NOMO-1 treated with DMSO at 0.1 percent for 48 hours (cell line): Measurements from ENCODE around the gene ZNF133.
A peak's percentile ranks its signal among the peaks of the same experiment; 100 is the strongest.
"Not testable (repeated sequence)": the region's sequence is repeated elsewhere in the genome, so short reads cannot be mapped to it uniquely, and the experiment has no call there.

Experiments used
- DNase-seq: peaks from one replicate; lab custom pipeline; 2025; ENCODE audit not compliant: unreplicated experiment; lab: John Stamatoyannopoulos, UW

The ZNF133 gene

GRCh38 chr20:18287915-18288748 is at the start of gene ZNF133:
Gene ZNF133 (plus strand): TSS chr20:18288527. CDS start chr20:18305687, 17,160 bp downstream.
- peak; percentile 89 for DNase-seq

- DNase-seq: no peak
These were observed 47.3 kb upstream of the ZNF133 start for GRCh38 chr20:18240997-18241396.

- no peak for DNase-seq
These were observed 44.5 kb upstream of the ZNF133 start for GRCh38 chr20:18243802-18244201.

GRCh38 chr20:18248545-18248944 is 39.8 kb upstream of the ZNF133 start:
- DNase-seq: not testable (repeated sequence)

- no peak for DNase-seq
These were observed 38.1 kb upstream of the ZNF133 start for GRCh38 chr20:18250217-18250616.

- DNase-seq: no peak
These were observed 35.5 kb upstream of the ZNF133 start for GRCh38 chr20:18252597-18253451.

GRCh38 chr20:18254615-18255014 is 33.7 kb upstream of the ZNF133 start:
- DNase-seq: no peak

- no peak for DNase-seq
These were observed 32.8 kb upstream of the ZNF133 start for GRCh38 chr20:18255526-18255925.

- no peak for DNase-seq
These were observed 31.8 kb upstream of the ZNF133 start for GRCh38 chr20:18256440-18257090.

- DNase-seq: no peak
These were observed 30.0 kb upstream of the ZNF133 start for GRCh38 chr20:18258126-18258860.

- no peak for DNase-seq
These were observed 28.6 kb upstream of the ZNF133 start for GRCh38 chr20:18259730-18260129.

- DNase-seq: no peak
These were observed 24.6 kb upstream of the ZNF133 start for GRCh38 chr20:18263723-18264122.

GRCh38 chr20:18265441-18265840 is 22.9 kb upstream of the ZNF133 start:
- DNase-seq: no peak

- no peak for DNase-seq
These were observed 22.0 kb upstream of the ZNF133 start for GRCh38 chr20:18266282-18266681.

GRCh38 chr20:18267815-18268214 is 20.5 kb upstream of the ZNF133 start:
- DNase-seq: no peak

GRCh38 chr20:18271160-18271559 is 17.2 kb upstream of the ZNF133 start:
- no peak for DNase-seq

GRCh38 chr20:18272451-18272850 is 15.9 kb upstream of the ZNF133 start:
- DNase-seq: peak; percentile 77

- no peak for DNase-seq
These were observed 14.6 kb upstream of the ZNF133 start for GRCh38 chr20:18273738-18274137.

- not testable (repeated sequence) for DNase-seq
These were observed 12.4 kb upstream of the ZNF133 start for GRCh38 chr20:18275960-18276359.

GRCh38 chr20:18276821-18277220 is 11.5 kb upstream of the ZNF133 start:
- DNase-seq: peak; percentile 51

GRCh38 chr20:18279242-18279641 is 9.1 kb upstream of the ZNF133 start:
- DNase-seq: peak; percentile 77
